Activated CD8-positive, alpha-beta memory T cell treated with anti-CD3 and anti-CD28 coated beads, Interleukin-2, amount 50 U/mL, for 24 hours (primary cell): ENCODE results near the gene TTLL10.

Source experiments
- DNase-seq: peaks from one replicate; pipeline ENCODE4 v3.0.0-alpha.2; 2020; ENCODE audit errors: extremely low read depth

The TTLL10 gene

DNA sequence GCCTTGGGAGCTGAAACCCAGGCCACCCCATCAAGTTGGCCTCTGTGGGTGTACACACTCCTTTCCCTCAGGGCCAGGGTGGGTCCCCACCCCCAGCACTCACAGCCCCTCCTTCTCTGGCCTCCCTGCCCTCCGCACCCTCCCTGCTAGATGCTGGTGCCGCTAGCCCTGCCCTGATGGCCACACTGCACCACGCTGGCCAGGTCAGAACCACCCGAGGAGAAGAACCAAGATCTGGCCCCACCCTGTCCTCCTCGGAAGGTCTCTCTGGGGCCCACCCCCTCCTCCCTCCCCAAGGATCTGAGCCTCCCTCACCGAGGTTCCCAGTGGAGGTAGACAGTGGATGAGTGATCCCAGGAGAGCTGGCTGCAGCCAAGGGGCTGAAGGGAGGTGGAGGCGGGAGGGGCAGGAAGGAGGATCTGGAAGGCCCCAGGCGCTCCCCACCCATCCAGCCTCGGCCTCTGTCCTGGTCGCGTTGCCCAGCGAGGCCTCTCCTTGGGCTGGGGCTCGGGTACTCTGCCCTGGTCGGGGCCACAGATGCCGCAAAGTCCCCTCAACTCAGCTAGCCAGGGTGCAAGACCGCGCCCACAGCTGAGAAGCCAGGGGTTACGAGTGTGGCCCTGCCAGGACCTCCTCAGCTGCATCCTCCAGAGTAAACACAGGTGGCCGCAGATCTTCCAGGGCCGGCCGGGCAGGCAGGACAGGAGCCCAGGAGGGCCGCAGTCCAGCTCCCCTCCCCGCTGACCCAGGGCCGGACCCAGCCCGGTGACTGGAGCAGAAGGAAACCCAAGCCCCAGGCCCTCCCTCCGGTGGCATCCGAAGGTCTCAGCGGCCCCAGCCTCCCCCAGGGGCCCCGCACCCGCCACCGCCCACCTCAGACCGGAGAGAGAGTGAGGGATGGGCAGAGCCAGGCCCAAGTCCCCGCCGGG, 63.5 kb downstream of the TTLL10 start:
- DNase-seq = no peak

DNA sequence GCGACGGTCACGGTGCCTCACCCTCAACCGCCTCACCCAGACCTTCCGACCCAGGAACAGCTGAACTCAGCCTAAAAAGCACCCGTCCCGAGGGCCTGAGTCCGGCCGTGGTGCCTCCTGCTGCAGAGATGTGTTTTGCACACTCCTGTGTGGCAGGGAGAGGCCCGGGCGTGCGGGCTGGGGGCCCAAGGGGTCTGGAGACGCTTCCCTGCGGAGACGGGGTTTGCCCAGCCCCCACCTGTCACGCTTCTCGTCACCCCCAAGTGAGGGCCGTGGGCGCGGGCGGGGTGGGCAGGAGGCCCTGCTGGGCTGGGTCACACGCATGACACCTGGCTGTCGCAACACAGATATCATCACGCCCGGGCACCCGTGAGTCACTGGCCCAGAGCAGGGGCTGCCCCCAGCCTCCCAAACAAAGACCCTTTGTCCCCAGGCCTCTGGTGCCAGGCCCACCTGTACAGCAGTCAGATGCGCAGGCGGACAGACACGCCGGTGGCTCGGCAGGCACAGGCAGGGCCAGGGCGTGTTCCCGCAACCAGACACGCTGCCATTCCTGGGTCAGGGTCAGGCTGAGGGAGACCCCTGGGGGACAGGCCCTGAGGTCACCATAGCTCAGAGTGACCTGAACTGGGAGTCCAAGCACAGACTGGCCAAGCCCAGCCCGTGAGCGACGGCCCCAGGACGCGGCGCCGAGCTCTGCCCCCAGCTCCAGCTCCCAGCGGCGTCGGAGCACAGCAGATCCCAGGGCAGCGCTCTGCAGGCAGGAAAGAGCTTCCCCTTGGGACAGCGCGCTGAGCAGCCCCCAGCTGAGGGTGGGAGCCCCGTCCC, 64.4 kb downstream of the TTLL10 start:
- DNase-seq = no peak

DNA sequence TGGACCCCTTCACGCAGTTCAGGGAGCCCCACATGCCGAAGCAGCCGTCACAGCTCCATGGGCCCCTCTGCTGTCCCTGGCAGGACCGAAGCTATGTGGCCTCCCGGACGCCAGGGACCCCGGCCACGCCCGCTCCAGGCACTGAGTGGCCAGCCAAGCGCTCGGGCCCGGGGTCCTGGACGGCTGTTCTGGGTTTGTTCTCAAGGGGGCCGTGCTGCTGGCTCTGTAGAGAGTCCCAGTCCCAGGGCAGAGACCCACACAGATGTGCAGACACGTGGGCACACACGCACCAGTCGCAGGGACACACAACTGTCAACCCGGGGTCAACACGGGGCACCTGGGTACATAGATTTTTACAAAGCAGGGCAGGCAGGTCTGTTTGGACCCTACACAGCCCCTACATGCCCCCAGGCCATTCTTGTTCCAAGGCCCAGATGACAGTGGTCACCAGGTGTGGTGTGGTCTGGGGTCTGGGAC, 65.1 kb downstream of the TTLL10 start:
- DNase-seq = no peak

DNA sequence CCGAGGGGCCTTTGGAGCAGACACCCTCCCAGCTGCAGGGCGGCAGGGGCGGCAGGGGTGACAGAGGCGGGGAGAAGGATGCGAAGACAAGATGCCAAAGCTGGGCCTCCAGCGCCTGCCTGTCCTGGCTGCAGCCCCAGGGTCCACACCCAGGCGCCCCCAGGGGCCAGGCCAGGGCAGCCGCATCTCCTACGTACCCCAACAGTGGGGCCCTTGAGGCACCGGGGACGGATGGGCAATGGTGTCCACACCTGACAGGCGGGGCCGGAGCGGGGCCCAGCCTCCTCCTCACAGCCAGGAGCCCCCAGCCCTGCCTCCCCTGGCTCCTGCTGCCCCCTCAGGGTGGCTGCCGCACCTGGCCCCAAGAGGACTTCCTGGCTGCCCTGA, 65.5 kb downstream of the TTLL10 start:
- no peak for DNase-seq

DNA sequence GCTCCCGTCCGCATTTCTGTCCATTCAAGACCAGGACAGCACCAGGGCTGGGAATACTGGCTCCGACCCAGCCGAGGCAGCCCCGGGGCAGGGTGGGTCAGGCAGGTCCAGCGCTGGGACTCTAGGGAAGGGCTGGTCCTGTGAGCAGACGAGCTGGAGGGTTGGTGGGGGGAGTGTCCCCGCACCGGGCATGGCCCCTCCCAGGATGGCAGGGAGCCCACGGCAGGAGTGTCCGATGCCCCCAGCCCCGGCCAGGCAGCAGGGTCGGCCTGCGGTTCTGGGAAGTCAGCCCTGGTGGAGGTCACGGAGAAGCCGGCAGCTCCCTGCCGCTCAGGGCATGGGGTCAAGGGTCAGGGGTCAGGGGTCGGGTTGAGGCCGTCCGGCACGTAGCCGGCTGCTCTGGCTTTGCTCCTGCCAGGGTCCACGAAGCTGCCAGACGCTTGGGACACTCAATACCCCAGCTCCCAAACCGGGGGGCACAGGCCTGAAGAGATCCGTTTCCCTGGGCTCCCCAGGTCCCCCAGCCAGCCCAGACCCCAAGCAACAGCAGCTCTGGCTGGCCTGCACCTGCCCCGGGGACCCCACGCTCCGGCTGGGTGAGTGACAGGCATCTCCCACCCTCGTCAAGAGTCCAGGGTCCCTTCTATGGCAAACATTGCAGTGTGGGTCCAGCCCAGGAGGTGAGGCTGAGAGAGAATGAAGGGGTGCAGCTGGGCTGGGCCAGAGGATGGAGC, 66.1 kb downstream of the TTLL10 start:
- DNase-seq = no peak

DNA sequence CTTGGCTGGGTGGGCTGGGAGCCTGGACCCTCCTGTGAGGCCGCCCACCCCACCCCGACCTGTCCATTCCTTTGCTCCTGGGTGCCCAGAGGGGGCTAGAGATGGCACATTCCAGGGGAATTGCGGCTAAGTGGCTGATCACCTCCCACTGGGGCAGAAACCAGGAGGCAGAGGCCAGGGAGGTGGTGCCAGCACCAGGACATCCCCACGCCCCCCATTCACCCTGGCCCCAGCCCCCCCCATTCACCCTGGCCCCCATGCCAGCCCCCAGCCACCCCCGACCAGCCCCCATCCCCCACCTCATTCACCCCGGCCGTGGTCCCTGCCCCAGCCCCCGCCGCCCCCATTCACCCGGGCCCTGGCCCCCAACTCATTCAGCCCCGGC, 66.7 kb downstream of the TTLL10 start:
- no peak for DNase-seq

DNA sequence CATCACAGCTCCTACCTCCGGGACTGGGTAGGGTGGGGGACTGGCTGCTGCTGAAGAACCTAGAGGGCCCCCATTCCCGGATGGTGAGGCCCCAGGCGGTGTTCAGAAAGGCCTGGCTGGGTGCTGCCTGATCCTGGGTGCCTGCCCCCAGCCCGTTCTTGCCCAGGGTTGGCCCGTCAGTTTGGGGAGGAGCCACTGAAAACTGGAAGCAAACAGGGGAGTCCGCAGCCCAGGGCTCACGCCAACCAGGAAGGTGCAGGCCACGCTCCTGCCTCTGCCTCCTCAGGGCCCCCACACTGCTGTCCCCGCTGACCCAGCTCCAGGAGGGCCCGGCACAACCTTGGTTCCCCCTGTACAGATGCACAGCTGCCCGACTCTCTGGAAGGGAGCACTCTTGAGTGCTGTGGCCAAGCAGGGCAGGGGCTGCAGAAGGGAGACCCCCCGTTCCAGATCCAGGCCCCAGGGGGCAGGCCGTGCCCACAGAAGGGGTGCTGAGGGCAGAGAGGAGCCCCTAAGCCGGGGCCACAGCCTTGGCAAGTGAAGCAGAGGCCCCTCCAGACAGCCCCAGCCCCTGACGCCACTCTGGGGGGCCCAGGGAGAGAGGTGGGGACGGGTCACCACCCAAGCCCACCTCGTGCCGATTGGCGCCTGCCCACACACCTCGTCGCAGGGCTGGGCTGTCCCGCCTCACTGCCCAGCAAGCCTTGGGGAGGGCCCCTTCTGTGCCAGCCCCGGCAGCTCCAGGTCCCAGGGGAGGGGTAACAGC, 67.3 kb downstream of the TTLL10 start:
- DNase-seq = no peak

DNA sequence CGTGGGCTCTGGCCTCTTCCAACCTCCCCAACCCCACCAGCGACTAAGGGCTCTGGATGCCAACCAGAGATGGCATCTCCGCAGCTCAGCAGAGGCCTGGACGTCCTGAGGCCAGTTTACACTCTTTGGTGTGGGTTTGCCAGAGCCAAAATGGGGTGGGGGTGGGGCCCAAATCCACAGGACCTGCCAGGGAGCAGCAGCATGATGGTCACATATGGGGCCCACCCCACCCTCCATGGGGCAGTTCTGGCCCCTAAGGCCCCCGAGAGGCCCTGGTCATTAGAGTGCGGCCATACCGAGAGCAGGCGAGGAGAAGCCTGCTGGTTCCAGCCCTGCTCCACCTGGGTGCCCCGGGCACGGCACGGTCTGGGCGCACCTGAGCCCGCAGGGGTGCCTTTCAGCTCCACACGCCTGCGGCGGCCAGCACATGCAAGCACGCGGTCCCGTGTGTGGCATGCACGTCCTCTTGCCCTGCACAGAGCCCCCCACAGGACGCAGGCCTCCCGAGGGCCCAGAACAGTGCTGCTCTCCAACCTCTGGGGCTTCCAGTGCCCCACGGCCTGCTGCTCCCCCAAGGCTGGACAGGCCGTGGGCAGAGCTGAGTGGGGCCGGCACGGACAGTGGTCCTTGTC, 68.0 kb downstream of the TTLL10 start:
- no peak for DNase-seq

DNA sequence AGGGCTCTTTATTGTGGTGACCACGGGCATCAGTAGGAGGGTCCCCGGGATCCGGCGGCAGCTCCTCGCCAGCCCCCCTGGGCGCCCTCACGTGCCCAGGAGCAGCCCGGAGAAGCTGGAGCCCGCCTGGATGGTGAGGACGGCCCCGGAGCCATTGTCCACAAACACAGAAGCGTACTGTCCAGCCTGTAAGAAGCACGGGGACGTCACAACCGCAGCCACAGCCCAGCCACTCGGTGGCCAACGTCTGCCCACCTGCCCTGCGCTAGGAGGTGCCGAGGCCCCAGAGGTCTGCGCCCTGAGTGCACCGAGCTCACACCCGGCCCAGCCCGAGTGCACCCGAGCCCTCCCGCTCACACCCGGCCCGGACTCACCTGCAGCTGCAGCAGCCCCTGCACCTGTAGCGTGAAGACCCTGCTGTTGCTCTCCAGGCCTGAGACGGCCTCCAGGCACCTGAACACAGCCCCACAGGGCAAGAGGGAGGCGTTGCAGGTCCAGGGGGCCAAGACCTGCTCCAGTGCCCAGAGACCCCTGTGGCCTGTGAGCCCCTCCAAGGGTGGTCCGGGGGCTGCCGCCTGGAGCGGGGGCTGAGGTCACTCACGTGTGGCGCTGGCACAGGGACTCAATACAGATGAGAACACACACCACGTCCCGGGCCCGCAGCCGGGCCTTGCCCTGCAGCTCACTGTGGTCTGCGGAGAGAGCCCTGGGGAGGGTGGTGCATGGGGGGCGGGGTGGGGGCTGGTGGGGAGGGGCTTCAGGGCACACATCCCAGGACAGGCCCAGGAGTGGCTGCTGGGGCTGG, 69.0 kb downstream of the TTLL10 start:
- no peak for DNase-seq

DNA sequence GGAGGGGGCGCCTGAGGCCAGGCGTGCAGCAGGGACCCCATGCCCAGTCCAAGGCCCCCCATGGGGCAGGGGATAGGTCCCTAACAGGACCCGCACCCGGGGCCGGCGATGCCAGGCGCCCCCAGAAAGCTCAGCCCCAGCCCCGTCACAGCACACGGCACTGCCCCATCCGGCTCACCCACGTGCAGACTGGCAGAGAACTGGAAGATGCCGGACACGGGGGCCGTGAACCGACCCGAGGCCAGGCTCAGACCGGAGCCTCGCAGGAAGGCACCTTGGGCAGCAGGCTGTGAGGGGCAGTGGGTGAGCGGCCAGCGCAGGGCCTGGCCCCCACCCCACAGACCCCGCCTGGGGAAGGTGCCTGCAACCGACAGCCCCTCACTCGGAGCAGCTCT, 69.6 kb downstream of the TTLL10 start:
- no peak for DNase-seq

DNA sequence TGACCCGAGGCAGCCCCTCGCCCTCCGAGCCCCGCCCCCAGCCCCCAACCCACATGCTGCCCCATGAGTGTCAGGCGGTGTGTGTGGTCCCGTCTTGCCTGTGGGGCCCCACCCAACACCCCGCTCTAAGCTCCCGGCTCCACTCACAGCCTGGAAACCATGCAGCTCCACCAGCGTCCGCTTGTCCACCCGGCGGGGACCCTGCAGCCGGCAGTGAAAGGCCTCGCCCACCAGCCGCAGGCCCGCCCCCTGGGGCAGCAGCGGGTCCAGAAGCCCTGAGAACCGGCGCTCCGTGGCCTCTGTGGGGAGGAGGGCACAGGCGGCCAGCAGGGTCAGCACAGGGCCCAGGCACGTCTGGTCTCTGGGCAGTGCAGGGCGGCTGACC, 70.1 kb downstream of the TTLL10 start:
- no peak for DNase-seq

DNA sequence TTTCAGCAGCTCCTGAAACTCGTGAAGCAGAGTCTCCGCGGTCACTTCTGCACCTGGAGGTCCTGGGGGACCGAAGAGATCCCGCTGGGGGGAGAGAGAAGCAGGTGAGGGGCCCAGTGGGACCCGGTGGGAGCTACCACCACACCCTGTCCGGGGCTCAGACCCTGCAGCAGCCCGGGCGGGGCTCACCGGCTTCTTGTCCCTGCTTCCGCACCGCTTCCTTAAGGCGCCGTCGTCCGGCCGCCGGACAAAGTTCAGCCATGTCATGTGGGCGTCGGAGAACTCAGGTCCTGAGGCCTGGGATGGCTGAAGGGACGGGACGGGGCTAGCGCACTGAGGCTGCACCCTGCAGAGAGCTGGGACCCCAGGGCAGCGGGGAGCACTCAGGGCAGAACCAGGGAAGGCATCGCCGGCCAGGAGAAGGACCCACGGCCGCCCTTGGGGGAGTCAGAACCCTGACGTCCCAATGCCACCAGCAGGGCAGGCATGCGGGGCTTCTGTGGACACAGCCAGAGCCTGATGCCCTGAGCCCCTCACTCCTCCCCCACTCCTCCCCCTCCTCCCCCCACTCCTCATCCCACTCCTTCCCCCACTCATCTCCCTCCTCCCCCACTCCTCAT, 70.6 kb downstream of the TTLL10 start:
- no peak for DNase-seq

DNA sequence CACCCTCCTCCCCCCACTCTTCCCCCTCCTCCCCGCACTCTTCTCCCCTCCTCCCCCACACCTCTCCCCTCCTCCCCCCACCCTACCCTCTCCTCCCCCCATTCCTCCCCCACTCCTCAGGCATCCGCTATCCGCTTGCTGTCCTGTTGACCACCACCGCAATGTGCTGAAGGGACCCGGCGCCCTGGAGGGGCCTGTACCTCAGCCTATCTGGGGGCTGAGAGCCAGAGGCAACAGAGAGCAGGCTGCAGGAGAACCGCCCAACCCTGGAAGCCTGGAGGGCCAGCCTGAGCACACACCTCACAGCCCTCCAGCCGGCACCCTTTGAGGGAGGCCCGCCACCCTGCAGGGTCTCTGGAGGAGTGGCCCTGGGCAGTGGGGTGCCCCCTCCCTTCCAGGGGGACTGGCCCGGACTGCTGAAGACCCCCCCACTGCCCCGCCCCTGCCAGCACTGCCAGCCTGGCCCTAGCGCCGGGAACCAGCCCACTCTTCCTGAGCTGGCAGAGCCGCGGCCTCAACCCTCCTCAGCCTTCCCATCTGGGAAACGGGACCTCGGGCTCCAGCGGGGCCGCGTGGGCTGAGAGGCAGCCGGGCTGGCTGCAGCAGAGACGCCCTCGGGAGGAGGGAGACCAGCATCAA, 71.6 kb downstream of the TTLL10 start:
- no peak for DNase-seq

DNA sequence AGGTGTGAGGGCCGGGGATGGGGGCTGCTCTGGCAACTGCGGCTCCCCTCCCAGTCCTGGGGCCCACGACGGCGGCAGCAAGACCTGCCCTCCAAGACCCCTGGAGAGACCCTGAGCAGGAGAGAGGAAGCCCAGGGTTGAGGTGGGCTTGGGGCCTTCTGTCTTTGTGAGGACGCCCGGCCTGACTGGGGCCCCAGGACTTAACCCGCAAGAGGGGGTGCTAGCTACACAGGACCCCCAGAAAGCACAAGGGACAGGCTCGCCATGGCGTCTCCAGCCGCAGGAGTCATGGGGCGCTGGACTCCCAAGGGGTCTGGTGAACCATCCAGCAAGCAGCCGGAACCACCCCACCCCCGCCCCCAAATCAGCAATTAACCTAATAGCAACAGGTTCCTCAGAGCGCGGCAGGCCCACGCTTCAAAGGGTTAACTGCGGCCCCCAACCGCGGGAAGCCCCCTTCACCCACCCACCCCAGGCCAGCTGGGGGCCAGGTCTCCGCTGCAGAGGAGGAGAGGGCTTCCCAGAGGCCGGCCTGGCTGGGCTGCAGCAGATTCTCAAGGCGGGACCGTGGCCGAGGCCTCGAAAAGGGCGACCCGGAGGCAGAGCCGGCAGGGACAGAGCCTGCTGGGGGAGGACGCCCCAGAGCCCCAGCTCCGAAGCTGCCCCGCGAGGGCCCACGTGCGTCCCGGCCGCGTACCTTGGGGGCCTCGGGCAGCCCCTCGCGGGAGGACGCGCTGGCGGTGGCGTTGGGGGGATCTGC, 72.3 kb downstream of the TTLL10 start:
- DNase-seq = no peak

DNA sequence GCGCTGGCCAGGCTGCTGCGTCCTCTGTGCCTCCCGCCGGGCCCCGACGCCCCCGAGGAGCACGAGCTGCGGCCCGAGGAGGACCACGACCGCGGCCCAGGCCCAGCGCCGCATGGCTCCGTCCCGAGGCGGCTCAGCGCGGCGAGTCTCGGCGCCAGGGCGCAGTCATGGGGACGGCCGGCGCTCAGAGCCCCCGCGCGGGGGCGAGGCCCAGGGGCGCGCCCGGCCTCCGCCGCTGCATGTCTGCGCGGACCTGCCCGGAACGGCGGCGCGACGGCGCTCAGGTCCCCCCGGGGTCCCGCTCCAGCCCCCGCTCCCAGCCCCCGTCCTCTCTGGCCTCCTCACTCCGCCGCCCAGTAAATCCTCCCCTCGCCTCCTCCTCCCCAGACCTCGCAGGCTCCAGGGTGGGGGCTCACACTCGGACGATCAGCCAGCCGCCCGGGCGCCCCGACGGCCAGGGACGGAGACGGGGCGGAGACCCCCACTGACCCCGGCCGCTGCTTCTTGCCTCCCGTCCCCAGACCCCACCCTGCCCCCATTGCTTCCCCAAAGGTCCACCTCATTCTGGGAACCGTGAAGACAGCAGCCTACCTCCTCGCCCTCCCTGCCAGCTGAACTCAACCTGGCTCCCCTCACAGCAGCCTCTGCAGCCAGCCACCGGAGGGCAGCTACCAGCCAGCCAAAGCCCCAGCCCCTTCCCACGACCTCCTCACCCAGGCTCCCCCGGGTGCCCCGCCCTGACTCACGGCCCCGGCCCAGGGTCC, 73.1 kb downstream of the TTLL10 start, which contains the start of gene C1QTNF12:
Gene C1QTNF12, minus strand, starts transcription at position 146 of the 764 bp plus-strand sequence. Its CDS starts 32 bp downstream, at position 114.
- DNase-seq = no peak

DNA sequence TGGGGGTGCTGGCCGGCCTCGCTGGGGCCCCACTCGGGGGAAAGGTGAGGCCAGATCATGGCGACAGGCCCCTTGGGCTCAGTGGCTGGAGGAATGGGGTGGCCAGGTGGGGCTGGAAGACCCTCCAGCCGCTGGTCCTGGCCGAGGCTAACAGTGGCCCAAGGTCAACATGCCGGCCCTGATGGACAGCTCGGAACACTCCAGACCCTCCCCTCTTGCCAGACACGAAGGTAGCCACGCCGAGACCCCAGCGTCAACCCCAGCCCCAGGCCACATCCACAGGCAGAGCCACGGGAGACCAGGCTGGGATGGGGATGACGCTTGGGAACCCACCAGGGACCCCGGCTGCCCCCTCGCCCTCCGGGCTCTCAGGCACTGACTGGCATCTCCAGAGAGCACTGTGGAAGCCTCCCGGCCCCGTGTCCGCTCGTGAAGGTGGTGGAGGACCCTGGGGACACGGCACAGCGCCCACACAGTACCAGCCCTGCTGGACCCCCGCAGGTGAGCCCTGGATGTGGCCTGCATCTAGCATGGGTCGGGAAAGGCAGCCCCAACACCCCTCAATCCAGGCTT, 73.7 kb downstream of the TTLL10 start:
- no peak for DNase-seq
